ENCODE data around the gene SLC35D2. TPM values are rescaled to one million over a fixed set of nuclear protein-coding genes. Genes with fewer than 3 reads are reported as not detected.
"Not testable (repeated sequence)": the region's sequence is repeated elsewhere in the genome, so short reads cannot be mapped to it uniquely, and the experiment has no call there.

SLC35D2 gene
- total and polyA plus RNA-seq, 8 donors = 24.1 to 33.4 (median 29.3) TPM

DNA sequence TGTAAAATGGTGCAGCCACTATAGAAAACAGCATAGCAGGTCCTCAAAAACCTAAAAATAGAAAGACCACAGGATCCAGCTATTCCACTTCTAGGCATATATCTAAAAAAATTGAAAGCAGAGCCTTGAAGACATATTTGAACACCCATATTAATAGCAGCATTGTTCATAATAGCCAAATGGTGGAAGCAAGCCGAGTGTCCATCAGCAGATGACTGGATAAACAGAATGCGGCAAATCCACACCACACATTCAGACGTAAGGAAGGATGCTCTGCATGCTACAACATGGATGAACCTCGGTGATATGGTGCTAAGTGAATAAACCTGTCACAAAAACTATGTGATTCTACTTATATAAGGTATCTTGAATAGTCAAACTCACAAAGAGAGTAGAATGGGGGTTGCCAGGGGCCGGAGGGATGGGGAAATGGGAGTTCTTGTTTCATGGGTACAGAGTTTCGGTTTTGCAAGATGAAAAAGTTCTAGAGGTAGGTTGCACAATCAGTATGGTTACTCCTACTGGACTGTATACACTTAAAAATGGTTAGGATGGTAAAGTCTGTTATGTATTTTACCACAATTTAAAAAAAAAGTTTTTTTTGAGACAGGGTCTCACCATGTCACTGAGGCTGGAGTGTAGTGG lies 64.5 kb downstream of the SLC35D2 start:
- TF ChIP-seq, protein P1, sequence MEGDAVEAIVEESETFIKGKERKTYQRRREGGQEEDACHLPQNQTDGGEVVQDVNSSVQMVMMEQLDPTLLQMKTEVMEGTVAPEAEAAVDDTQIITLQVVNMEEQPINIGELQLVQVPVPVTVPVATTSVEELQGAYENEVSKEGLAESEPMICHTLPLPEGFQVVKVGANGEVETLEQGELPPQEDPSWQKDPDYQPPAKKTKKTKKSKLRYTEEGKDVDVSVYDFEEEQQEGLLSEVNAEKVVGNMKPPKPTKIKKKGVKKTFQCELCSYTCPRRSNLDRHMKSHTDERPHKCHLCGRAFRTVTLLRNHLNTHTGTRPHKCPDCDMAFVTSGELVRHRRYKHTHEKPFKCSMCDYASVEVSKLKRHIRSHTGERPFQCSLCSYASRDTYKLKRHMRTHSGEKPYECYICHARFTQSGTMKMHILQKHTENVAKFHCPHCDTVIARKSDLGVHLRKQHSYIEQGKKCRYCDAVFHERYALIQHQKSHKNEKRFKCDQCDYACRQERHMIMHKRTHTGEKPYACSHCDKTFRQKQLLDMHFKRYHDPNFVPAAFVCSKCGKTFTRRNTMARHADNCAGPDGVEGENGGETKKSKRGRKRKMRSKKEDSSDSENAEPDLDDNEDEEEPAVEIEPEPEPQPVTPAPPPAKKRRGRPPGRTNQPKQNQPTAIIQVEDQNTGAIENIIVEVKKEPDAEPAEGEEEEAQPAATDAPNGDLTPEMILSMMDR (IDR thresholded peaks at IDR 0.05) = no peak
- Histone ChIP-seq H3K36me3 (peaks cover 0 to 20% of the 10 kb centered on the region in 2 donors), H3K4me3 (no peak overlapping the region), H3K27me3 (no peaks in the 10 kb centered on the region), H3K4me1 (no peaks in the 10 kb centered on the region), H3K9me3 (no peaks in the 10 kb centered on the region), H3K27ac (no peak overlapping the region)
- ATAC-seq (no peak), DNase-seq (no peak)
- intact Hi-C loops (cut with DNase I) = no loop called here

DNA sequence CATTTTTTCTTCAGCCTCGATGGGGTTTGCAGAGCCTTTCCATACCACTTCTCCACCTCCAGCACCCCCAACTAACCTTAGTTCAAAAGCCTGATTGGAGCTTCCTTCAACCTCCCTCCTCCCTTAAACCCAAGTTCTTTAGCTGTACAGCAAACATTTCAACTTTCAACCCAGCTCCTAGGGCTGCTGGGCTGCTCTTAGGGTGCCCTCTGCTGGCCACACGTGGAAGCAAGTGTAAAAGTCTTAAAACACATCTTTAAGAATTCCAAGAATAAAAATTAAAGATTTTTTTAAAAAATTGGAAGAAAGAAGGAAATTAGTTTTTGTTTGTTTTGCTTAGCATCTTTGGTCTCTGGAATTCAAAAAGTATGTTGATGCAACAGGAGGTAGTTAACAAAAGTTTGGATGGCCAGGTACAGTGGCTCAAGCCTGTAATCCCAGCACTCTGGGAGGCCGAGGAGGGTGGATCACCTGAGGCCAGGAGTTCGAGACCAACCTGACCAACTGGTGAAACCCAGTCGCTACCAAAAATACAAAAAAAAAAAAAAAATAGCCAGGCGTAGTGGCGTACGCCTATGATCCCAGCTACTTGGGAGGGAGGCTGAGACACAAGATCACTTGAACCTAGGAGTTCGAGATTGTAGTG lies 66.1 kb downstream of the SLC35D2 start:
- intact Hi-C loops (cut with DNase I) = no loop called here
- Histone ChIP-seq H3K4me1 (no peaks in the 10 kb centered on the region), H3K9me3 (peaks cover 0 to 14% of the 10 kb centered on the region in 2 donors), H3K27ac (no peak overlapping the region), H3K36me3 (peaks cover 0 to 18% of the 10 kb centered on the region in 2 donors), H3K27me3 (no peaks in the 10 kb centered on the region), H3K4me3 (no peak overlapping the region)
- ATAC-seq = peak; percentile 94
- DNase-seq = peak in 2 of 4 donors; percentile 68 to 81
- TF ChIP-seq, protein P1 (IDR thresholded peaks at IDR 0.05) = peak; percentile 62 to 86

GRCh38 chr9:96309850-96310249 lies 73.7 kb downstream of the SLC35D2 start:
- H3K27ac ChIP-seq = no peak overlapping the region
- H3K9me3 ChIP-seq = peaks cover 0 to 20% of the 10 kb centered on the region in 2 donors
- TF ChIP-seq, protein P1 (IDR thresholded peaks at IDR 0.05) = no peak

GRCh38 chr9:96306958-96307357 lies 76.6 kb downstream of the SLC35D2 start:
- H3K27me3 ChIP-seq; DNase-seq; H3K36me3 ChIP-seq; ATAC-seq; H3K9me3 ChIP-seq; H3K4me1 ChIP-seq; H3K4me3 ChIP-seq; intact Hi-C loops (cut with DNase I); H3K27ac ChIP-seq: not testable (repeated sequence)

More at GRCh38 chr9:96309850-96310249, 73.7 kb downstream of the SLC35D2 start:
- ATAC-seq (no peak), DNase-seq (no peak)
- intact Hi-C loops (cut with DNase I) = loop anchor here in 1 of 2 donors (5.0 kb wide), 1 partner anchor 73 kb away; no protein-coding TSS in a partner anchor
- H3K4me1 ChIP-seq = no peaks in the 10 kb centered on the region
- no peak overlapping the region for H3K4me3 ChIP-seq
- peaks cover 0 to 5% of the 10 kb centered on the region in 2 donors for H3K36me3 ChIP-seq
- no peaks in the 10 kb centered on the region for H3K27me3 ChIP-seq

DNA sequence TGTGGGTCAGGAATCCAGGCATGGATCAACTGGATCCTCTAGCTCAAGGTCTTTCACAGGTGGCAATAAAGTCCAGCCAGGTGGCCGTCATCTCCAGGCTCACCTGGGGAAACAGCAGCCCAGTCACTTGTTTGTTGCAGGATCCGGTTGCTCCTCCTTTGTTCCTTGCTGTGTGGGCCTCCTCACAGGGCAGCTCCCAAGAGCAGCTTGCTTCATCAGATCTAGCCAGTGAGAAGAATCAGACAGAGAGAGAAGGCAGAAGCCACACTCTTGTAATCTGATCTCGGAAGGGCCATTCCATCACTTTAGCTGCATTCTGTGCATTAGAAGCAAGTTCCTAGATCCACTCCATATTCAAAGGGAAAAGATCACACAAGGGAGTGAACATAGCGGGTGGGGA lies 78.3 kb downstream of the SLC35D2 start:
- no peaks in the 10 kb centered on the region for H3K9me3 ChIP-seq
- no peaks in the 10 kb centered on the region for H3K4me1 ChIP-seq
- DNase-seq = no peak
- H3K27ac ChIP-seq = no peak overlapping the region
- H3K27me3 ChIP-seq = no peaks in the 10 kb centered on the region
- intact Hi-C loops (cut with DNase I) = no loop called here
- no peak for ATAC-seq
- no peaks in the 10 kb centered on the region for H3K36me3 ChIP-seq
- TF ChIP-seq, protein P1 (IDR thresholded peaks at IDR 0.05) = no peak
- no peak overlapping the region for H3K4me3 ChIP-seq

Data from left lung (tissue), 10 donors.